GM21367 (cell line): ENCODE data around the gene ADORA3.
"Not testable (repeated sequence)": the region's sequence is repeated elsewhere in the genome, so short reads cannot be mapped to it uniquely, and the experiment has no call there.

ENCODE experiments used
- ATAC-seq: cut with Tn5 transposase; IDR thresholded peaks from one replicate; pipeline ENCODE4 v1.9.1; 2021; ENCODE audit not compliant: unreplicated experiment

The ADORA3 gene

DNA sequence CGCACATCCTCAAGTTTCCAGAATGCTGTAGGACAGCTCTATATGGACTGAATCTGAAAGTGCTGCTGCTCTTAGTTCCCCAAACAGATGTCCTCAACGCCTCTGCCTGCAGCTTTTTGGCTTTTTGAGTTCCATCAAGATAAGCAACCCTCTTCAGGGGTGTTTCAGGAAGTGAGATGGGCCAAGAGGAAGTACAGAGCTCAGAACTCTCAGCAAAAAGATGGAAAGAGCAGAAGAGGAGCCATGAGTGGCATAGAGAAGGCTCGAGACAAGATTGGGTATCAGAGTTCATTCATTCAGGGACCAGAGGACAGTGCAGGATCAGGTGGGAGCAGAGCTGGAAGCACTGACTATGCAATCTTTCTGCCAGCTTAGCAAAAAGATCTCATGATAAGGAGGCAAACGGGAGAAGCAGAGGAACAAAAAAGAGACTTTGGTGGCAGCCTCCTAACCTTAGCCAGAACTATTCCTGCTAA, at the start of gene ADORA3, which contains the start of gene TMIGD3:
Gene ADORA3 (minus strand): TSS at position 49 of the 476 bp plus-strand sequence. CDS start 279 bp downstream, outside the sequence.
Gene TMIGD3 (minus strand): TSS at position 49 of the 476 bp plus-strand sequence. CDS start 279 bp downstream, outside the sequence.
- ATAC-seq = no peak

DNA sequence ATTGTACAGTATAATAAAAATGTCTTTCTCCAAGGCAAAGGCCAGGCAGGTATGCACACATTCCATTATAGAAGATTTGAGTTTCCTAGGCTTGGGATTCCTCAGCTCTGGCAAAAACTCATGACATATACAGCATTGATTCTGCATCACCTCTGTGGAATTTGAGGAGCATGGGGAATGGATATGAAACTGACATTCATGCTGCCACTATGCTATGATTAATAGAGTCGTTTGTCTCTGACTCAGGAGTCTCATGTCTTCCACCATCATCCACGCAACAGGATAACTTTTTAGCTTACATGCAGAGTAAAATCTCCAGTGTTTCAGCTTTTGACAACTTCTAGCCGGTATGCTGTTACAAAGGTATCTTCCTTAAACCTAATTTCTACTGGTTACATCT, 49.8 kb upstream of the ADORA3 start:
- ATAC-seq = no peak

DNA sequence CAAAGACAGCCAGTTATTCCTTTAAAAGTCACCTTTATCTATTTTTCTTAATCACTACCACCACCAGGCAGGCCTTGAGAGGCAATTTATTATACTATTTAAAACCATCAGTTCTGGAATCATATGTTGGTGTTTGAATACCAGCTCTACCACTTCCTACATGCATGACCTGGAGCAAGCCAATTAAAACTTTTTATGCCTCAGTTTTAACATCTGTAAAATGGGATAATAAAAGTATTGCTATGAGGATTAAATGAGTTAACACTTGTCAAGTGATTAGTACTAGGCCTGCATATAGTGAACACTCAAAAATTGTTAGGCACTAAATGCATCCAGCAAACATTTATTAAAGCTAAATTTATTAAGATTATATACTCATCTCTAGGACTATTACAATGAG, 49.2 kb upstream of the ADORA3 start:
- ATAC-seq = no peak

DNA sequence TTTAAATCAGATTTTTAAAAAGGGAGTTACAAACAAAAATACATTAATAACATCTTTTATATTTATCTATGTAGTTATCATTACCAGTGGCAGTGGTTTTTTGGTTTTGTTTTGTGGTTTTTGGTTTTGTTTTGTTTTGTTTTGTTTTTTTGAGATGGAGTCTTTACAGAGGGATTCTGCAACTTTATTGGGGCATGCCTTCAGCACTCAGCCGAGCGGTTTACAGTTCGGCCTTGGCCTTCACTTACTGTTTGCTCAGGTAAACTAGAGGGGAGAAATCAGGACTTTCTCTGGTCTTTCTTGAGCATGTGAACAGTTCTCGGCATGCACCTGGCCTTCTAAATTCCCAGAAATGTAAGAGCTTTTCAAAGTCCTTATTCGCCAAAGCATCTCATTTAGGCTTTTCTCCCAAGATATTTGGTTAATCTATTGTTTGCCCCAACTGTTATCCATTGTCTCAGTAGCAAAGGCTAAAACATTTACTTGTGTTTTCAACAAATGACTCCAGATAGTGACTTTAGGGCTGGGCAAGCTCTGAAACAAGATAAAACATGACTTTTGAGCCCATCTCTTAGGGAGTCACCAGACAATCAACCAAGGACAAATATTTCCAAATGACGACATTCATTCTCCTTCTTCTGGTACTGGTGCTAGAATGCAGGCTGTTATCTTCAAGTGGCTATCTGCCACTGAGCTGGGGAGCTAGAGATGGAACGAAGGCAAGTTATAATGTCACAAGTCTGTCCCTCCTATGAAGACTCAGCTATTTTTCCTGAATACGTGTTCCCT, 48.4 kb upstream of the ADORA3 start:
- ATAC-seq = no peak

DNA sequence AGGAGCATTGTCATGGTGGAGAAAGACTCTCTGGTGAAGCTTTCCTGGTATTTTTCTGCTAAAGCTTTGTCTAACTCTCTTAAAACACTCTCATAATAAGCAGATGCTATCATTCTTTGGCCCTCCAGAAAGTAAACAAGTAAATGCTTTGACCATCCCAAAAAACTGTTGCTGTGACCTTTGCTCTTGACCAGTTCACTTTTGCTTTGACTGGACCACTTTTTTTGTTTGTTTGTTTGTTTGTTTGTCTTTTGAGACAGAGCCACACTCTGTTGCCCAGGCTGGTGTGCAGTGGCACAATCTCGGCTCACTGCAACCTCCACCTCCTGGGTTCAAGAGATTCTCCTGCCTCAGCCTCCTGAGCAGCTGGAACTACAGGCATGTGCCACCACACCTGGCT, 44.4 kb upstream of the ADORA3 start:
- not testable (repeated sequence) for ATAC-seq

DNA sequence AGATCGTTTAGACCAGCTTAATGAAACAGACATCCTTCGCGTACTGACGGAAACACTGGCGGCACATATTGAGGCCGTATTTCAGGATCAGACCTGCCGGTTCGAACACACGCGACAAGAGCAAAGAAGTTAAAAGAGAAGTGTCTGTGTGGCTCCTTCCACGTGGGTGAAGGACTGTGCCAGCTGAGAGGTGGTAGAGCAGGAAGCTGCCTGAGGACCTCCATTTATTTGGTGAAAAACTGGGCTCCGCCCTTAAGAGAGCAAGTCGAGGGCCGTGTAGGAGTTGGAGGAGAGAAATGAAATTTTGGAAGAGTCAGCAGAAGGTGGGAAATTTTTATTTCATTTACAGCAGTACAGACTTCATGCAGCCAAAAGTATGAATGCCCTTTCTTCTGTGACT, 38.8 kb upstream of the ADORA3 start:
- no peak for ATAC-seq

DNA sequence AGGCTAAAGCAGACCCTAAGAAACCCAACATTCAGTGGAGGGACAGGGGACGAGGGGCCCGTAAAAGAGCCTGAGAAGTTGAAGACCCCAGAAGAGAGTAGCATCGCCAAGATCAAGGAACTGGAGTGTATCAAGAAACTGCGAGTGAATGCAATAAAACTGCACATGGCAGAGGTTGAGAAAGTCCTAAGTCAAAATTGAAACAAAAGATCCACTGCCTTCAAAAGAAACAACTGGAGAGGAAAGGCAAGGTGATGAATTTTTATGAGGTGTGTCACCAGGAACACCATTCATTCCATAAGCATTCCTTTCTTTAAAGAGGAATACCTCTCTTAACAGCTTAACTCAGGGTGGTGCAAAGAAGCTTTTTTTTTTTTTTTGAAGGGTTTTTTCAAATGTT, 38.3 kb upstream of the ADORA3 start:
- no peak for ATAC-seq

DNA sequence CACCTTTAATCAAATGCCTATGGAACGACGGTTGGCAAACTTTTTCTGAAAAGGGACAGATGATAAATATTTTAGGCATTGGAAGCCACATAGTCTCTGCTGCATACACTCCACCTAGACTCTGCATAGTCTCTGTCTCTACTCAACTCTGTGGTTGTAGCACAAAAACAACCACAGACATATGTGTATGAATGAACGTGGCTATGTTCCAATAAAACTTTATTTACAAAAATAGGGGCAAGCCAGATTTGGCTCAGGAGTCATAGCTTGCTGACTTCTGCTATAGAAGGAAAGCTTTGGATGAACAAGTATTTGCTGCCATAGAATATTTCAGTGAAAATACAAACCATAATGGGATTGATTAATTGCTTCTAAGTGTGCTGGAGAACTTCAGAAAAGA, 37.5 kb upstream of the ADORA3 start:
- ATAC-seq = no peak

DNA sequence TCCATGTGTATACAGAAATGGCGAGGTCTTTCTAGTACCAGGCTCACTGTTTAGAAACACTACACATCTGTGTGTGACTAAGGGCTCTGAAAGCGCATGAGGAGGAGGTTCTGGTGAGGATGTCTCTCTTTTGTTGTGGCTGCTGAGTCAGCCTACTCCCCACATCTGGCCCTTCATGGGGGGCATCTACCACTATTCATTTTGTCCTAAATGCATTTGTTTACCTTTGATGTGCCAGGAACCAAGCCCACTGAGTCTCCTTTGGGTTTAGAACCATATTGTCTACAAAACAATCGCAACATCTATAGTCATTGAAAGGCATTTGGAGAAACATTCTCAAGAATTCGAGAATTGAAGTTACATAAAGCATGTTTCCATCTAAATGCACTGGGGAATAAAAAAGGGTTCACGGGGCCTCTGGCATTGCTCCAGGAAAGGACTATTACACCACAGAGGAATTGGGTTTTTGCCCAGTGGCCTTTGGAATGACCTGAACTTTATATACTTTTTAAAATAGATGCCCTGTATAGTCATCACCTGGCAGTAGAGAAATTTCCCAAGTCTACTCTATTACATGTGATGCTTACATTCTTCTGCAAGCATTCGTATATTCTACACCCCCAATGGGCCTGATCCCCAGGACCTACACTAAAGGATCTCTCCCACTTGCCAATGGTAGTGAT, 35.1 kb upstream of the ADORA3 start:
- ATAC-seq = no peak

DNA sequence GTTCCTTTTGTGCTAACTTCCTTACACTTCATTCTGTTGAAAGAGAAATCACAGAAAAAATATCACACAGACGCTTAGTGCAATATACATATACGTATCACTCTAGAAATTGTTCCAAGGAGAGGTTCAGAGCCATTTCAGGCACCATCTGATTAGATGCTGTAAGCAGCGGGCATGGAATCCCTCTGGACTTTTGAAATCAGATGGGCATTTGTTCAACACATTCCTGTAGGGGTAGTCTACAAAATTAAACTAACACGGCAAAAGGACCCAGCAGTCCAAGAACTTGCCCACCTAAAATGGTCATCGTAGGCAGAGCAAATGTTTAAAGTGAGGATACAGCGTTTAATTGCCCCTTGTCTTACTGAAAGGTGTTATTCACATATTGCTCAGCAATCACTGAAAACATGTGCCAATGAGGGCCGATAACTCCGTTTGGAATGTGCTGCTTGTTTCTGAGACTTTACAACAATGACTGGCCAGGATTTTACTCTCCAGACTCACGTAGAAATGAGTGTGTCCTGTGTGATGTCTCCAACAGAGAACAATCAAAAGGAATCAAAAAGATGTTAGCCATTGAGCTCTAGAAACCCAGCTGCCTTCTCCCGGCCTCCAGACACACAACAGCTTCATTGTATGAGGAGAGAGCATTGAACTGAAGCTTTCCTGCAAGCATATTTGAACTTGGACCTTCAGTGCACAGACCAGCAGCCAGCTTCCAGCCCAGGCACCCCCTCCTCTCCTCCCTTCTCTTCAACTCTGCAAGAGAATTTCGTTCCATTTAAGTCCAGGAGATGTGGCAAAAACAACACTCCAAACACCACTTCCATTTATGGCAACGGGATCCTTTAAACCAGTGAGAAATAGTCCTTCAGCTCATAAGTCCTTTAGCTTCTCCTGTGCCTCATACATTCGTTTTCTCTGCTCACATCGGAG, 32.1 kb upstream of the ADORA3 start:
- ATAC-seq = no peak

DNA sequence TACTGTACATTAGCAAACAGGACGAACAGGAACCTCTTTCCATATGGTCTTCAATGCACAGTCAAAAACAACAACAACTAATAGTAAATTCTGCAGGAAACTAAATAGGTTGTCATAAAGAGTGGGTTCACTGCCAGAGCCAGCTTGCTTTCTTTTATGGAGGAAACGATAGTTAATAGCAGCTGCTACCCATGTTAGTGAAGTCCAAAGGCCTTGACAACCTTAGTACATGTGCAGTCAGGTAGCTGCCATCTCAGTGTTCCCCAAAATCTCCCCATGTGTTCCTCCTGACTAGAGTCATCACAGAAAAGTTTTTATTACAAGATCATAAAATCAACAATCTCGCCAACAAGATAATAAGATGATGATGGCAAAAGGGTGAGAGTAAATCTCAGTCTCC, 16.6 kb upstream of the ADORA3 start:
- no peak for ATAC-seq

DNA sequence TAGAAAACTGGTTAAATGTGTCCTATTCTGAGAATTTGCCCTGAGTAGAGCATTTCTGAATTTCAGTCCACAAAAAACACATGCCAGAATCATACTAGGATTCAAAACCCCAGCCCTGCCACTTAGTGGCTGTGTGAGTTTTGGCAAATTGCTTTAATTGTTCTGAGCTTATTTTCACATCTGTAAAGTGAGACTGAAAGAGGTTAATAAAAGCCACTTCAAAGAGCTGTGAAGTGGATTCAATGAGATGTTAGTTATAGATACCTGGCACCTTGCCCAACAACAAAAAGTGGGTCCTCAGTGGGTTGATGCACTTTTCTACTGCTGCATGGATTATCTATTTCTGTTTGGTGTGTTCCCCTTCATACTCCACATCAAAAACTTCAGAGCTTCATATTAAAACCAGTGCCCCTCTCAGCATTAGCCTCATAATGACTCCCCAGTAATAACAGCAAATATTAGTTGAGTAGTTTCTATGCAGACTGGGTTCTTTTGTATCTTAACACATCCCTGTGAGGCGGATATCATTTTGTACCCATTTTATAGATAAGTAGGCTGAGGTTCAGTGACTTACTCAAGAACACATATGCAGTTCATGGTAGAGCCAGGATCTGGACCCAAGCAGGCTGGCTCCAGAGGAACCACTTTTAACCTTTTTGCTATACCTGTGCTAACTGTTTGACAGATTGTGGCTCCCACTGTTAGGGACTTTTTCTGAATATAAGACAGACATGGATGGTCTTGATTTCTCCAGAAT, 14.2 kb upstream of the ADORA3 start:
- no peak for ATAC-seq

DNA sequence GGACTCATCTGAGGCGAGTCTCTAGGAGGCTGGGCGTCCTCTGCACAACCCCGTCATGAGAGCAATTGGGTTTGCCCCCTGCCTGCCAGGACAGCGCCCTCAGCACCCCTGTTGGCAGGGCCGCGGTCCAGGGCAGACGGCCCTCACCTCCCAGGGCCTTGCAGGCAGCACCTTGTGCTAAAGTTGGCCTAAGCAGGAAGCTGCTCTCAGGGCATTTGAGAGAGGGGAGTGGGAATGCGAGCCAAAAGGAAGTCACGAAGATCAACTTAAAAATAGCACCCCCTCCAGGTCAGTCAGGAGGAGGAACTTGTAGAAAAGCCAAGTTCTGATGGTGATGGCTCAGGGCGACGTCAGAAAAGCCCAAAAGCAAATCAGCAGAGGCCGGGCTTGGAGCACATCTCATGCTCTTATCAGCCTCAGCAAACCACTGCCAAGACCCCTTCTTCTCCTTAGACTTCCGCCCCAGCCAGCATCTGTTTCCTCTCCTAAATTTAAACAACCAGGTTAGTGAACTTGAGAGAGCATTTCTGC, 12.6 kb upstream of the ADORA3 start:
- ATAC-seq = no peak

DNA sequence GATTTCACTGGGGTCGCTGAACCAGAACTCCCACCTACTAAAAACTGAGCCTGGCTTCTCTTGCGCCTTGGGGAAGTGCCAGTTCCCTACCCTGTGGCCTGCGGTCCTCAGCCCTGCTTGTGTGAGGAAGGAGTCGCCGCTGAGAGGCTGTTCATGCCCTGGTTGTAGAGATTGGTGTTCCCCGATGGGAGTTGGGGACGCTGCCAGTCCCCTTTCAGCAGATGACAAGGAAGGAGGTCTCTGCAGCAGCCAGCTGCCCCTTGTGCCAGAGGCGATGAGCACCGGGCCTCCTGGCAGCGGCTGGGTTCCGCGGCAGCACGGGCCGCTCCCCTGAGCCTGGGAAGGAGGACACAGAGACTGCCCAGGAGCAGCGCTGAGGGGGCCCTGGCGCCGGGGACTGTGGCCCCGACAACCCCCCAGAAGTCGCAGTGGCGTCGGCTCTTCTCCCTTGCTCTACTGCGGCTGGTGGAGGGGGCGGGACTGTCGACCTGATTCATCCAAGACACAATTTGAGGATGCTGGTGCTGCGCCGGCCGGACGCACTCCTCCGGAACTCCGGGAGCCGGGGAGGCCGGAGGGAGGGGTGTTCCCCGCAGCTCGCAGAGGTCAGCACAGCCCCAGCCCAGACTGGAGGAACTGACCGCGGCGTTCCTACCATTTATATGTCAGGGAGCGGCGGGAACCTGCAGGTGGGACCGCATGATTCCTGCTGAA, 12.0 kb upstream of the ADORA3 start:
- no peak for ATAC-seq

DNA sequence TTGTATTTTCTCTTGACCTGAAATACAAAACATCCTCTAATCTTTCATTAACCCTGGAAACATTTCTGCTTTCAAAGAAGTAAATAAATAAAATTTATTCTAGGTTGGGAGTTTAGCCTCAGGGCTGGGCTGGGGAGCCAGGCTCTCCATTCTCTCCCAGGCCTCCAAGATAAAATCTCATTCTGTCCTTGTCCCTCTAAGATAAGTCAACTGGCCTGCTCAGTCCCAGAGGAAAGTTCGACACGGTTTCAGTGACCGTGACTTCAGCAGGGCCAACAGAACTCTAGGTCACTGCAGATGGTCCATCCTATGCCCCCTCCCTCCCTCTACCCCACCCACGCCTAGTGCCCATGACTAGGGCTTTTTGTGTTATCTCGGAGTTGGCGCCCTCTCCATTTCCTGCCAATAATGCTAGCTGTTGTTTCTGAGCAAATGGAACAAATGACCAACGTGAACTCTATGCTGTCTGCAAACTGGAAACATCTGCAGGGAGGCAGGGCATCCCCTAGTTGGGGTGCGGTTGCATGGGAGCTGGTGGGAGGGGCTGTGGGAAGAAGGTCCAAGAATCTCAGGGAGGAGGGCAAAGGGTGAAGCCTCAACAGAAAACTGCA, 10.1 kb upstream of the ADORA3 start:
- ATAC-seq = no peak

DNA sequence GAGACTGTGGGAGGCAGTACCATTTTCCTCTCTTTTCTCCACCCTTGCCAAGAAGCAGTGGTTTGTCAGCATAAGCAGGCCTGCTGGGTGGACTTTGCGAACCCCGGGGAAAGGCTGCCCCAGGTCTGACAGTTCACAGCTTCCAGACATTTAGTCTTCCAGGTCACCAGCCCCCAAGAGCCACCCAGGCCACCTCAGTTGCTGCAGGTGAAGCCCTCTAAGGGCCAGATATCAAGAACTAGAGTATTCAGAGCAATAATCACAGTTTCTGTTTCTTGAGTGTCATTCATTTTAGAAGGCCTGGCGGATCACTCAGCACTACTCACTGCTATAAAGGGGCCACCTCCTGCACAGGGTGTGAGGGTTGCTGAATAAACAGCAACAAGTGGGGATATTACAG, 9.5 kb upstream of the ADORA3 start:
- no peak for ATAC-seq

DNA sequence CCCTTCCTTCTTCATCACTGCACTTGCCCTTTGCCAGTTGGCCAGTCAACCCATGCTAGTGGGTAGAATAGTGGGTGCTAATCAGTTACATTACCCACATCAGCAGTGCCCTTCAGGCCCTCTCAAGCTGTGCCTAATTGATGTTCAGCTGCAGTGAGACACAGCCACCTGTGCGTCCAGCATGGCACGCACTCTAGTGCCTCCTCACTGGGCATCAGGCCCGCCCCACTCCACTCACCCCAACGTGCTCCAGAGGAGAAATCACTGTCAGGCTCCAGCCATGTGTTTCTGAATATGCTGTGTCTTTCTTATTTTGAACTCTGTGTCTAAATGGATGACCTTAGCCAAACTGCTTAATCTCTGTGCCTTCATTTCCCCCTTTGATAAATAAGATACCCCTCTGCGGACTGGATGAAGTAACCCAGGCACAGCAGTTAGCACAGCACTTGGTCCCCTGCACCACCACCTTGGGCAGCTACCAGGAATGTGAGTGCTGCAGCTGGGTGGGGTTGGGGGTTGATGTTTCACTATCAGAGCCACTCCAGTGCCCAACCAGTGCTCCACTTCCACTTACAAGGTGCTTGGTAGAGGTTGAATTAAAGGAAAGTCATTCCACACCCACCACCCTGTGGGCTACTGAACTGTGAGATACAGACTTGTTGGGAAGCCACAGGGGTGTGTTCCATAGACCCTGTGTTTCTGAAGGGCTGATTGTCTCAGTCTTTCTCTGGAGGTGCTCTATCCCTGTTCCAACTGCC, 8.9 kb upstream of the ADORA3 start:
- ATAC-seq = no peak

DNA sequence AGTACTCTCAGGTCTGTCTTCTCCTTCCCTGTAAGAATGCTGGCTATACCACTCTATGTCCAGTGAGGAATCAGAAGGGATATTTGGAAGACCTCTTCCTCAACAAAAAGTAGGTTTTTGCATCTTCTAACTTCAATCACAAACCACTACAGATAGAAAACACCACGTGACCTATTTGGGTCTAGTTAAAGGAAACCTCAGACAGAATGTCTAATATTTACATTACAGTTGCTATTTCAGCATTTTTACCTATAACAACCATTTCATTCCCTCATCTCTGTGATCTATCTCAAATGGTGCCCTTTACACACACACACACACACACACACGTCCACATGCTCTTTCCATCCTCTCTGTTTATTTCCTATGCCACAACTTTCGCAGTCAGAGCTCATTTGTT, 7.9 kb upstream of the ADORA3 start:
- no peak for ATAC-seq

DNA sequence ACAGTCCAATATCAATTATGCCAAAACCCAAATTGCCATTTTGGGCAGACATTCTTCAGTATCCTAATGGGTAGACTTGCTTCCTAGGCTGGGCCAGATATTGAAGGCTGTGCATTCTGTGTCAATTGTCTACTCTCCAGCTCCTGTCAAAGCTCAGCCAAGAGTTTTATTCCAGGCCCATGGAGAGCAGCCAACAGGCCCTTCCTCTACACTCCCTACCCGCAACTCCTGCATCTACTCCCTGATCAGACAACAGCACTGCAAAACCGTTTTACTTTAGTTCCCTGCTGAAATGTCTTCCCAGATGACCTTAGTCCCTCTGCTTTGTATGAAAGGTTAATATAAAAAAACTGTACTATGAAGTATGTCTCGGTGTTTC, 6.6 kb upstream of the ADORA3 start:
- no peak for ATAC-seq
